Esophagus squamous epithelium (tissue), 5 donors: ENCODE data around the gene PALM. TPM values are rescaled to one million over a fixed set of nuclear protein-coding genes. Genes with fewer than 3 reads are reported as not detected.

Experiments
- DNase-seq: peaks from one replicate; lab custom pipeline; 2025; lab: John Stamatoyannopoulos, UW
- H3K27ac ChIP-seq, 4 donors: fragments of 200-600 bp; sonication (generic); one replicate each; pipeline ENCODE4 v1.5.1; 2016 to 2019; ENCODE audit warnings: mild to moderate bottlenecking in 1 of 4
- H3K27me3 ChIP-seq, 4 donors: fragments of 200-600 bp; sonication (generic); 1 replicate in 3 of 4; 2 replicates in 1 of 4; pipeline versions ENCODE4 v1.5.1 to v1.6.0; 2017 to 2021; ENCODE audit warnings: antibody characterized with exemption in 1 of 4
- H3K36me3 ChIP-seq, 3 donors: fragments of 200-600 bp; sonication (generic); one replicate each; pipeline ENCODE4 v1.5.1; 2016 to 2019
- H3K4me1 ChIP-seq, 3 donors: fragments of 200-600 bp; sonication (generic); one replicate each; pipeline ENCODE4 v1.5.1; 2017 to 2019
- H3K4me3 ChIP-seq, 4 donors: fragments of 200-600 bp; sonication (generic); 1 replicate in 3 of 4; 2 replicates in 1 of 4; pipeline ENCODE4 v1.5.1; 2016 to 2019; ENCODE audit warnings: mild to moderate bottlenecking in 2 of 4, moderate library complexity in 1 of 4
- H3K9me3 ChIP-seq, 3 donors: fragments of 200-600 bp; sonication (generic); one replicate each; pipeline ENCODE4 v1.5.1; 2016 to 2019
- CTCF ChIP-seq, 6 experiments: fragments of 450-650 bp in 4 of 6; fragments of 200-600 bp in 2 of 6; sonication (generic) in 2 of 6; IDR thresholded peaks; one replicate each; pipeline ENCODE4 v1.5.1; 2016 to 2019; ENCODE audit warnings: antibody characterized with exemption in 6 of 6, mild to moderate bottlenecking in 4 of 6, moderate library complexity in 4 of 6
- POLR2A ChIP-seq, 4 donors: fragments of 450-650 bp; IDR thresholded peaks; one replicate each; pipeline ENCODE4 v1.6.1; 2017; ENCODE audit warnings: antibody characterized with exemption in 4 of 4, mild to moderate bottlenecking in 4 of 4, moderate library complexity in 3 of 4
- WGBS, 2 donors: methylation state at CpG; one replicate each; pipeline ENCODE4 v1.1.5; 2018; 5-methylcytosine and 5-hydroxymethylcytosine counted together
- intact Hi-C: fragments of 100-400 bp; cut with DNase I; formaldehyde crosslinking; loops from one replicate; pipeline ENCODE4 v1.15.0; 2022
- total RNA-seq, 4 donors: library from RNA; depleted of rRNA; stranded (reverse); fragments of >200 nt; gene quantifications; one replicate each; pipeline ENCODE4 v1.1.0, GENCODE V29; 2016
- donor health status: DM: yes; HTN: yes; CAD: no.

The PALM gene
- total RNA-seq, 4 donors from 2014 or later = 2.6 to 19.3 (median 6.5) TPM

- DNase-seq = no peak
- TF ChIP-seq POLR2A (IDR thresholded peaks at IDR 0.05) = no peak
- Histone ChIP-seq H3K4me1 (peaks cover 0 to 18% (median 5%) of the 10 kb centered on the region in 3 donors), H3K27me3 (no peaks in the 10 kb centered on the region), H3K27ac (peak overlapping the region in 1 of 4 donors; percentile 13), H3K36me3 (no peaks in the 10 kb centered on the region), H3K9me3 (no peaks in the 10 kb centered on the region), H3K4me3 (no peak overlapping the region)
- 51 to 76% methylated on average over 11 to 13 of the region's 14 CpGs for WGBS, 2 donors
- intact Hi-C loops = loop anchor here (5.0 kb wide), 1 partner anchor 63 kb away; no protein-coding TSS in a partner anchor
These were observed 21.4 kb downstream of the PALM start for GRCh38 chr19:729965-730668.

DNA sequence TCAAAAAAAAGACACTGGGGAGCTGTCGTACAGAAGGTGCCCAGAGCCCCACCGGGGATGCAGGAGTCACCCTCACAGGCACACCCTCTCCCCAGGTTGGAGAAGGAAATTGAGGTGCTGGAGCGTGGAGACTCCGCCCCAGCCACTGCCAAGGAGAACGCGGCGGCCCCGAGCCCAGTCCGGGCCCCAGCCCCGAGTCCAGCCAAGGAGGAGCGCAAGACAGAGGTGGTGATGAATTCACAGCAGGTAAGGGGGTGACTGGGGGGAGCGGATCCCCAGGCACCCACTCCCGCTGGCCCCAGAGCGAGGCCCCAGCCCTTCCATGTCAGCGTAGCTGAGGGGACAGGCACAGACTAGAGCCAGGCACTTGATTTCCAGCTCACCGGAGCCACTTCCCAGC lies 22.3 kb downstream of the PALM start:
- Histone ChIP-seq H3K4me3 (no peak overlapping the region), H3K9me3 (no peaks in the 10 kb centered on the region), H3K27me3 (no peaks in the 10 kb centered on the region), H3K27ac (no peak overlapping the region), H3K4me1 (peaks cover 1 to 18% (median 5%) of the 10 kb centered on the region in 3 donors), H3K36me3 (peaks cover 0 to 3% (median 0%) of the 10 kb centered on the region in 3 donors)
- intact Hi-C loops = loop anchor here (5.0 kb wide), 1 partner anchor 64 kb away; no protein-coding TSS in a partner anchor
- no peak for TF ChIP-seq POLR2A (IDR thresholded peaks at IDR 0.05)
- TF ChIP-seq CTCF (IDR thresholded peaks at IDR 0.05) = no peak
- DNase-seq = no peak
- 71 to 94% methylated on average over 2 to 11 of the region's 16 CpGs for WGBS, 2 donors

DNA sequence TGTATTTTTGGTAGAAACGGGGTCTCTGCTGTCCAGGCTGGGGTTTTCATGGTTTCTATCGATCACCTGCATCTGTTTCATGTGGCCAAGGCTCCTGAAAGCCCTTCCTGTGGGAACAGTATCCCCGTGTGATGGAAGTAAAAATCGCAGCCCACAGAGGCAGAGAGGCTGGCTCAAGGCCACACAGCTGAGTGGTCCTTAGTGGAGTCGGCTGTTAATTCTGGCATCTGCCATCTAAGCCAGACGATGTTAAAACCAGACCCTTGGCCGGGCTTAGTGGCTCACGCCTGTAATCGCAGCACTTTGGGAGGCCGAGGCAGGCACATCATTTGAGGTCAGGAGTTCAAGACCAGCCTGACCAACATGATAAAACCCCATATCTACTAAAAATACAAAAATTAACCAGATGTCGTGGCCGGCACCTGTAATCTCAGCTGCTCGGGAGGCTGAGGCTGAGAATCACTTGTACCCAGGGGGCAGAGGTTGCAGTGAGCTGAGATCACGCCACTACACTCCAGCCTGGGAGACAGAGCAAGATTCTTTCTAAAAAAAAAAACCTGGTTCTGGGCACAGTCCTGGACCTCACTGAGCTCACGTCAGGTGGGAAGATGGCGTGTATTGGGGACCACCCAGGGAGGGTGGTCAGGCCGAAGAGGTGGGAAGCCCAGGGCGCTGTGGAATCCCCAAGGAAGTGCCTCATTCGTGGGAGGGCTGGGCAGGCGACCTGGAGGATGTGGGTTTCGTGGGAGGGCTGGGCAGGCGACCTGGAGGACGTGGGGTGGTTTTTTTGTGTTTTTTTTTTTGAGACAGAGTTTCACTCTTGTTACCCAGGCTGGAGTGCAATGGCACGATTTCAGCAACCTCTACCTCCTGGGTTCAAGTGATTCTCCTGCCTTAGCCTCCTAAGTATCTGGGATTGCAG lies 23.7 kb downstream of the PALM start:
- intact Hi-C loops = loop anchor here (5.0 kb wide), 1 partner anchor 65 kb away; no protein-coding TSS in a partner anchor
- no peaks in the 10 kb centered on the region for H3K27me3 ChIP-seq
- TF ChIP-seq POLR2A (IDR thresholded peaks at IDR 0.05) (no peak), CTCF (IDR thresholded peaks at IDR 0.05) (no peak)
- peaks cover 0 to 9% (median 0%) of the 10 kb centered on the region in 3 donors for H3K36me3 ChIP-seq
- WGBS, 2 donors = 67 to 78% methylated on average over 12 to 14 of the region's 24 CpGs
- peaks cover 4 to 22% (median 5%) of the 10 kb centered on the region in 3 donors for H3K4me1 ChIP-seq
- no peaks in the 10 kb centered on the region for H3K9me3 ChIP-seq
- no peak overlapping the region for H3K4me3 ChIP-seq
- H3K27ac ChIP-seq = no peak overlapping the region
- DNase-seq = no peak

GRCh38 chr19:734716-735115 lies 26.0 kb downstream of the PALM start:
- intact Hi-C loops = loop anchor here (5.0 kb wide), 1 partner anchor 67 kb away; no protein-coding TSS in a partner anchor
- peaks cover 0 to 9% (median 0%) of the 10 kb centered on the region in 3 donors for H3K36me3 ChIP-seq
- H3K27ac ChIP-seq = no peak overlapping the region
- DNase-seq = no peak
- 83 to 86% methylated on average over 10 to 13 of the region's 13 CpGs for WGBS, 2 donors
- peaks cover 0 to 16% (median 4%) of the 10 kb centered on the region in 3 donors for H3K4me1 ChIP-seq
- no peaks in the 10 kb centered on the region for H3K9me3 ChIP-seq
- no peaks in the 10 kb centered on the region for H3K27me3 ChIP-seq
- TF ChIP-seq CTCF (IDR thresholded peaks at IDR 0.05) (no peak), POLR2A (IDR thresholded peaks at IDR 0.05) (no peak)
- no peak overlapping the region for H3K4me3 ChIP-seq

DNA sequence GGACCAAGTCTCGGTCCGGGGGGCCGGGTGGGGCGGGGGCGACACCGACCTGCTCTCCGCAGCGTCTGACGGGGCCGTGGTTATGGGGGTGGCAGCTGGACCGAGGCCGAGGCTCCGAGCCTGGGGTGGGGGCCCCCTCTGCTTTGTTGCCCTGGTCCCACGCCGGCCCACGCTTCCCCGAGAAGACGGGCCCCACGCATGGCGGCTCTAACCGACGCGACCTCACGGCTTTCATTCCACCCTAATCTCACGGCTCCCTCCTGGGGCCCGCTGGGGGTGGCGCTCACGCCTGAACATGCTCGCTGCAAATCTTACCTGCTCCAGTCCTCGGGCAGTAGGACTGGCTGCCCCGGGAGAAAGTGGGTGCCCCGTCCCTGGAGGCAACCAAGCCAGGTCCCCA lies 27.4 kb downstream of the PALM start:
- no peaks in the 10 kb centered on the region for H3K9me3 ChIP-seq
- no peak for DNase-seq
- no peak overlapping the region for H3K27ac ChIP-seq
- no peak for TF ChIP-seq POLR2A (IDR thresholded peaks at IDR 0.05)
- no peak for TF ChIP-seq CTCF (IDR thresholded peaks at IDR 0.05)
- H3K27me3 ChIP-seq = no peaks in the 10 kb centered on the region
- H3K36me3 ChIP-seq = peaks cover 0 to 9% (median 5%) of the 10 kb centered on the region in 3 donors
- H3K4me1 ChIP-seq = peaks cover 0 to 16% (median 4%) of the 10 kb centered on the region in 3 donors
- intact Hi-C loops = no loop called here
- WGBS, 2 donors = 50 to 70% methylated on average over 2 to 21 of the region's 32 CpGs
- H3K4me3 ChIP-seq = no peak overlapping the region
